ENCODE data around the gene DAB2IP. TPM values are rescaled to one million over a fixed set of nuclear protein-coding genes. Genes with fewer than 3 reads are reported as not detected.

Gene DAB2IP
- total RNA-seq, 2 donors from 2014 or later = 0.07 to 0.53 TPM

DNA sequence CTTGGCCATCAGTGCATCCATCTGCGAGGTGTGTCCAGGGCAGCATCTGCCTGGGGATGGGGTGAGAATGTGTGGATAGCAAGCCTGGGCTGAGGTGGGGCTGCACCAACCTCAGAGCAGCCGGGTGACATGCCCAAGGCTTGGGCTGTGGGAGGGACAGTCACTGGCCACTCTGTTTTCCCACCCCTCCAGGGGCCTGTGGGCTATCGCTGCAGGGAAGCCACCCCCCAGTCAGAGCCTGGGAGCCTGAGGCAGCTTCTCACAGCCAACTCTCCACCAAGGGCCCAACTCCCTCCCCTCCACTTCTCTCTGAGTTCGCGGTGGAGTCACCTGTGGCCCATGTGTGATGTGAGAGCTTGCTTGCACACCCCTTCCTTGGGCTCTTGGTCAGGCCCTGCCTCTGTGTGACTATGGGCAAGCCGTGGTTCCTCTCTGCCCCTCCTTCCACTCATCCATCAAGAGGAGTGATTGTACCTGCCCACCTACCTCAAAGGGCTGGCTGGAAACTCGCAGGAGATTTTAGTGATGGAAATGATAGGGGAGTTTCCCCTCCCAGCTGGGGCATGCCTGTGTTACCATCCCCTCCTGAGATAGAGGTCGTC lies 54.8 kb downstream of the DAB2IP start:
- no peaks in the 10 kb centered on the region for H3K9me3 Mint-ChIP-seq
- H3K4me3 Mint-ChIP-seq = no peak overlapping the region
- no peak for ATAC-seq

DNA sequence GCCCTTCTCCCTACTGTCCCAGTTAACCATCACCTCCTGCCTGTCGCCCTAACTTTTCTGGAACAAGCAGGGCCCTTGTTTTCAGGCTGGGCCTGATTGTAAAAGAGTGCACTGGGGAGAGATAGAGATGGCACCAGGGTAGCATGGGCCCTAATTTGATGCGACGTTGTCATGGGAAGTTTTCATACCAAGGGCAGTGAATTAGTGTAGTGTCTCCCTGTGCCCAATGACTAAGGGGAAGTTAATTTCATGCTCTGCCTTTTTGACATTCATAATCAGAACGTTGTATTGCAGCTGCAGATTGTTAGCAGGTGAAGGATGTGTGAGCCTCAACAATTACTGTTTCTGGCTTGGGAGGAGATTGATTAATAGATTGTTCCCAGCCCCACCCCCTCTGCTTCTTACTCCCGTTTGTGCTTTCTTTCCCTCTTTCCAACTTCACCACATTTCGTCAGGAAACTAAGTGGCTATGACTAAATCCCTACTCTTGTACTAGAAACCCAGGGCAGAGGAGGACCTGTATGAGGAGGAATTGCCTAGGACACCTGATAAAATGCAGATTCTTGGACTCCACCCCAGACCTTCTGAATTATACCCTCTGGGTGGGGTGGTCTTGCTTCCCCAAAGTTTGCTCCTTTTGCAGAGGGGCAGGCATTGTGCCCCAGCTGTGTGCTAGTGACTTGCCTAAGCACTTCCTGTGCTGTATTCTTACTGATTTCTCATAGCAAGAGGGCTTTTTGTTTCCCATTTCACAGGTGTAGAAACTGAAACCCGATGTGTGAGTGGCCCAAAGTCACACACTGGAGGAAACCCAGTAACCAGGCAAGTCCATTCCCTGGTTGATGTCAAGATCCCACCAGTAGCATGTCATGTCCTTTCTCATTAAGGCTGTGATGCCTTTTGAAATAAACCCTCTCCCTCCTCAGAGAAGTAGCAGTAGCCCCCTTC lies 56.3 kb downstream of the DAB2IP start:
- ATAC-seq = peak; percentile 71 to 79
- Mint-ChIP-seq H3K27ac (peak overlapping the region in 1 of 2 donors; percentile 39), H3K27me3 (peaks cover 0 to 4% of the 10 kb centered on the region in 2 donors), H3K4me1 (ENCODE audit: low read depth in 2 of 2) (peaks cover 9 to 14% of the 10 kb centered on the region in 2 donors), H3K9me3 (no peaks in the 10 kb centered on the region), H3K4me3 (peak overlapping the region; percentile 40), H3K36me3 (no peaks in the 10 kb centered on the region)
- no peak for DNase-seq (ENCODE audit: low spot score)

More for the DNA sequence above, 54.8 kb downstream of the DAB2IP start:
- H3K36me3 Mint-ChIP-seq = no peaks in the 10 kb centered on the region
- H3K4me1 Mint-ChIP-seq (ENCODE audit: low read depth in 2 of 2) = peaks cover 9 to 14% of the 10 kb centered on the region in 2 donors
- H3K27ac Mint-ChIP-seq = no peak overlapping the region
- no peak for DNase-seq (ENCODE audit: low spot score)
- H3K27me3 Mint-ChIP-seq = peaks cover 5 to 12% of the 10 kb centered on the region in 2 donors

DNA sequence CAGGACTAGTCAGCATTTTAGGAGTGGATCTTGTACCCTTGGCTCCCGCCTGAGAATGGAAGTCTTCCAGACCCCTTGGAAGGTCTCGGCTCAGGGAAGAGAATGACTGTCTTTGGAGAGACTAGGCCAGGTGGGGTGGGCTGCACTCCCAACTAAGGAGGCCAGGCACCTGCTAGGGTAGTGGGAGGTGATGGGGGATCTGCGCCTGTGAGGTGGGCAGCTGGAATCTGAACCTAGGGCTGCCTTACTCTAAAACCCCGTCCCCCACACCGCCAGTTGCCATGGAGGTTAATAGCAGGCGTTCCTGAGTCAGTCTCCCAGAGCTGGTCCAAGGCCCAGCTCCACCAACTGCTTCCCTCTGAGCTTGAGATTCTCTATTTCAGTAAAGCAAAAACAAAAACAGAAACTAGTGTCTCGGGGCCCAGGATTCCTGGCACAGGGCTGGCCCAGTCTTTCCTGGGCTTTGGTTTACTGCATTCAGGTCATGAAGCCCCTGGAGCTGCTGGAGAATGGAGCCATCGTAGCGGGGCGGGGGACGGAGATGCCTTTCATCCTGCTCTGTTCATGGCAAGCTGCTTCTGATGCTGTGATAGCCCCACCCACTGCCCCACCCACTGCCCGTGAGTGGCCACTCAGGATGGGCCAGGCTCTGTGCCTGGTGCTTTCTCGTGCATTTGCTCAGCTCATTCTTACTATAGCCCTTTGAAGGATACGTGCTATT lies 57.5 kb downstream of the DAB2IP start:
- ATAC-seq (no peak), DNase-seq (ENCODE audit: low spot score) (no peak)
- no peak overlapping the region for H3K27ac Mint-ChIP-seq
- no peaks in the 10 kb centered on the region for H3K9me3 Mint-ChIP-seq
- H3K4me3 Mint-ChIP-seq = no peak overlapping the region
- H3K36me3 Mint-ChIP-seq = no peaks in the 10 kb centered on the region
- H3K27me3 Mint-ChIP-seq = no peaks in the 10 kb centered on the region
- peaks cover 9 to 14% of the 10 kb centered on the region in 2 donors for H3K4me1 Mint-ChIP-seq (ENCODE audit: low read depth in 2 of 2)

DNA sequence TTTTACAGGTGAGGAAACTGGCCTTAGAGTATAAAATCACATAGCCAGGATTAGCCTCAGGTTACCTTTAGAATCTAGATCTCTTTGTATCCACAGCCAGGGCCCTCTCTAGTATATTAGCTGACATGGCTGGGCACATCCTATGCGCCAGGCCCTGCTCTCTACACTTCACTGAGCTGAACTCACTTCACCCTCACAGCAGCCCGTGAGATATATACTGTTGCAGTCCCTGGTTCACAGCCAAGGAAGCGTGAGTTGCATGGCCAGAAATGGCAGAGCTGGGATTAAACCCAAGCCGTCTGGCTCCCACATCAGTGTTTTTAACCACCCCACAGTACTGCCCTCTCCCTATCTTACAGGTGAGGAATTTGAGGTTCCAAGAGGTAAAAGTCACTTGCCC lies 58.4 kb downstream of the DAB2IP start:
- ATAC-seq = no peak
- Mint-ChIP-seq H3K4me3 (no peak overlapping the region), H3K27me3 (no peaks in the 10 kb centered on the region), H3K9me3 (no peaks in the 10 kb centered on the region), H3K36me3 (no peaks in the 10 kb centered on the region), H3K4me1 (ENCODE audit: low read depth in 2 of 2) (peaks cover 9 to 14% of the 10 kb centered on the region in 2 donors), H3K27ac (no peak overlapping the region)
- no peak for DNase-seq (ENCODE audit: low spot score)

DNA sequence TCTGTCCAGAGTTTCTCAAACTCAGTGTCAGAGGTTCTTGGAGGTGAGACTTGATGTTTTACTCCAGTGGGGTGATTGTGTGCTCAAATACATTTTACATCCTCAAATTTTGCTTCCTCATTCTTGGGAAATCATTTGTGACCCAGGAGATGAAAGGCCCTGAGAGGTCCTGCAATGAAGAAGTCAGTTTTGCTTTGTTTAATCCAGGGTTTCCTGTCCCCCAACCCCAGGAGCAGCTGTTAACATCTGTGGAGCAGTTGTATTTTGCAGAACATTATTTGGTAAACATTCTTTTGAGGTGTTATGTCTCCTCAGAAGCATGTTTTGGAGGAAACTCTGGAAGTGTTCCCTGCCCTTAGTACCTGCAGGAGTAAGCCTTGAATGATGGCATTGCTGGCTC lies 59.8 kb downstream of the DAB2IP start:
- no peak overlapping the region for H3K4me3 Mint-ChIP-seq
- DNase-seq (ENCODE audit: low spot score) (no peak), ATAC-seq (no peak)
- H3K27me3 Mint-ChIP-seq = no peaks in the 10 kb centered on the region
- no peaks in the 10 kb centered on the region for H3K9me3 Mint-ChIP-seq
- peaks cover 9 to 14% of the 10 kb centered on the region in 2 donors for H3K4me1 Mint-ChIP-seq (ENCODE audit: low read depth in 2 of 2)
- H3K36me3 Mint-ChIP-seq = no peaks in the 10 kb centered on the region
- no peak overlapping the region for H3K27ac Mint-ChIP-seq

DNA sequence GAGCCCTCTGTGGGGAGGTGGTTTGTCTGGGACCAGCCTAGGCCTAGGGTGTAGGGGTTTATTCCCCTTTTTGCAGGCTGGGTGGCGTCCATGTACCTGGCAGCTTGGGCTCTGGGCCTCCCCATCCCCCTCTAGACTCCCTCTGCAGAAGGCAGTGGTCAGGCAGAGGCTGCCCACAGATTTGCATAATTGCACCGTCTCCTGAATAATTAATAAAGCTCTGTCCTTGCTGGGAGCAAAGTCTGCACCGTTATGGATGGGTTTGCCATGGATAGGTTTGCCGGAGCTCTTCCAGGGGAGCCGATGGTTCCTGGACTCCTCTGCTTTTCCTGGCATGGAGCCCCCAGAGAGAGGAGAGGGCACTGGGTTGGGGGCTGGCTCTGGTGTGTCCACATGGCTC lies 60.4 kb downstream of the DAB2IP start:
- DNase-seq (ENCODE audit: low spot score) = no peak
- no peak overlapping the region for H3K4me3 Mint-ChIP-seq
- no peak overlapping the region for H3K27ac Mint-ChIP-seq
- no peaks in the 10 kb centered on the region for H3K9me3 Mint-ChIP-seq
- no peaks in the 10 kb centered on the region for H3K36me3 Mint-ChIP-seq
- ATAC-seq = no peak
- H3K4me1 Mint-ChIP-seq (ENCODE audit: low read depth in 2 of 2) = peaks cover 9 to 14% of the 10 kb centered on the region in 2 donors
- H3K27me3 Mint-ChIP-seq = no peaks in the 10 kb centered on the region

DNA sequence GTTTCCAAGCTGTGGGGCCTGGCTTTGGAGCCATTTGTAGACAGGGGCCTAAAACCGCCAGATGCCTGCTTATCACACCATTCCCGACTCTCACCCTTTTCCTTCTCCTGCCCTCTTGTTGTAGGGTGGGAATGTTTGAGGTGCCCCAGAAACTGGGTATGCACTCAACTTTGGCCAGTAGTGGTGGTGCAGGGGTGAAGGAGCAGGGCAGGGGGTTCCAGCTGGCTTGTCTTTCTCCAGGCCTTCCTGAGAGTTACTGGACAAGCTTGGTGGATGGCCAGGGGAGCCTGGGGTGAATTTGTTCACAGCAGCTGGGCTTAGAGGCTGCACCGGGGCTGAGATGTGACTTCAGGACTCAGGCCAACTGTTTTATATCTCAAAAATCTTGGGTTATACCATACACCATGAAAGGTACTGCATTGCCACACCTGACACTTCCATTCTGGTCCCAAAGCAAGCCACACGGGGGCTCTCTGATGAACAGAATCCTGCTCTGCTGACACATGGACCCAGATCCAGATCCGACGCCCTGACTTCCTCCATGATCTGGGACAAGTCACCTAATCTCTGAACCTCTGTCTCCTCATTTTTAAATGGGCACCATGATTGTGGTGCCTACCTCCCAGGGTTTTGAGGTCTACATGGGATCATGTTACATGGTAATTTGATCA lies 62.1 kb downstream of the DAB2IP start:
- Mint-ChIP-seq H3K9me3 (no peaks in the 10 kb centered on the region), H3K4me3 (no peak overlapping the region), H3K27me3 (no peaks in the 10 kb centered on the region), H3K4me1 (ENCODE audit: low read depth in 2 of 2) (peaks cover 0 to under 1% of the 10 kb centered on the region in 2 donors), H3K36me3 (no peaks in the 10 kb centered on the region), H3K27ac (no peak overlapping the region)
- ATAC-seq = no peak
- no peak for DNase-seq (ENCODE audit: low spot score)

DNA sequence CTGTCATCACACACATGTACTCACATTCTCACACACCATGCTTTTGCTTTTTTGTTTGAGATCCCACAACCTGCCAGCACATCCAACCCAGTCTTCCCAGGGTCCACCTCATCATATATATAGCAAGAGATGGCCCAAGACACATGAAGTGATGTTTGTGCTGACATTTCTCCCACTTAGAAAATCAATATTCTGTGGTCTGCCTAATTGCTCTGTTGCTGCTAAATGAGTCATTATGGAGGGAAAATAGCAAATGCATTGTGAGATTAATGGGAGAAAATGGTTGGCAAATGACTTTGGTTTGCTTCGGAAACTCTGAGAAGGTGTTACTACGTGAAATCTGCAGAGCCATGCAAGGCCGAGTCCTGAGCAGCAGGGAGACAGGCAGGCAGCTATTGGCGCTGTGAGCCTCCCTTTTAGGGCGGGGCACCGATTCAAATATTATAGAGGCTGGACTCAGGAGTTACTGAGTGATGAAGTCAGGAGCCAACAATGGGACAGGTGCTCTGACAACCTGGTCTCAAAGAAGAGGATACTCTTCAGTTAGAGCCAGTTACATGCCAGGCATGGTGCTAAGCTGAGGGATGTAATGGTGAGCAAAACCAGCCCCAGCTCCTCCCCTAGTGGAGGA lies 62.8 kb downstream of the DAB2IP start:
- Mint-ChIP-seq H3K4me1 (ENCODE audit: low read depth in 2 of 2) (no peaks in the 10 kb centered on the region), H3K4me3 (no peak overlapping the region), H3K36me3 (no peaks in the 10 kb centered on the region), H3K9me3 (no peaks in the 10 kb centered on the region), H3K27ac (no peak overlapping the region), H3K27me3 (peaks cover 0 to 3% of the 10 kb centered on the region in 2 donors)
- ATAC-seq (no peak), DNase-seq (ENCODE audit: low spot score) (no peak)

DNA sequence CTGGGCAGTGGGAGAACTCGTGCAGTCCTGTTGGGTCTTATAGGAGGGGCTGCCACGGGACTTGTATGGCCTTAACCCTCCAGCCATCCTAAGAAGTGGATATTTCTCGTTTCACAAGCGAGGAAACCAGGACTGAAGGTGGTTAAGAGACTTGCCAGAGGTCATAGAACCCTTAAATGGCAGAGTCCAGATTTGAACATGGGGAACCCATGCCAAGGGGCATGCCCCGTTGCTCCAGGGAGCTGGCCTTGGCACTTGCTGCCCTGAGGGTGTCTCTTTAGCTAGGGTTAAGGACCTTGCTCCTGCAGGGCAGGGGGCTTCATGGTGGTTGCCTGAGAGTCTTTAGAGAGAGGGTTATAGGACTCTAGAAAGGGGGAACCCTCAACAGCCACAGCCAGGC lies 63.4 kb downstream of the DAB2IP start:
- H3K4me1 Mint-ChIP-seq (ENCODE audit: low read depth in 2 of 2) = no peaks in the 10 kb centered on the region
- H3K4me3 Mint-ChIP-seq = no peak overlapping the region
- ATAC-seq (no peak), DNase-seq (ENCODE audit: low spot score) (no peak)
- peaks cover 0 to 3% of the 10 kb centered on the region in 2 donors for H3K27me3 Mint-ChIP-seq
- H3K36me3 Mint-ChIP-seq = no peaks in the 10 kb centered on the region
- H3K9me3 Mint-ChIP-seq = no peaks in the 10 kb centered on the region
- H3K27ac Mint-ChIP-seq = no peak overlapping the region

DNA sequence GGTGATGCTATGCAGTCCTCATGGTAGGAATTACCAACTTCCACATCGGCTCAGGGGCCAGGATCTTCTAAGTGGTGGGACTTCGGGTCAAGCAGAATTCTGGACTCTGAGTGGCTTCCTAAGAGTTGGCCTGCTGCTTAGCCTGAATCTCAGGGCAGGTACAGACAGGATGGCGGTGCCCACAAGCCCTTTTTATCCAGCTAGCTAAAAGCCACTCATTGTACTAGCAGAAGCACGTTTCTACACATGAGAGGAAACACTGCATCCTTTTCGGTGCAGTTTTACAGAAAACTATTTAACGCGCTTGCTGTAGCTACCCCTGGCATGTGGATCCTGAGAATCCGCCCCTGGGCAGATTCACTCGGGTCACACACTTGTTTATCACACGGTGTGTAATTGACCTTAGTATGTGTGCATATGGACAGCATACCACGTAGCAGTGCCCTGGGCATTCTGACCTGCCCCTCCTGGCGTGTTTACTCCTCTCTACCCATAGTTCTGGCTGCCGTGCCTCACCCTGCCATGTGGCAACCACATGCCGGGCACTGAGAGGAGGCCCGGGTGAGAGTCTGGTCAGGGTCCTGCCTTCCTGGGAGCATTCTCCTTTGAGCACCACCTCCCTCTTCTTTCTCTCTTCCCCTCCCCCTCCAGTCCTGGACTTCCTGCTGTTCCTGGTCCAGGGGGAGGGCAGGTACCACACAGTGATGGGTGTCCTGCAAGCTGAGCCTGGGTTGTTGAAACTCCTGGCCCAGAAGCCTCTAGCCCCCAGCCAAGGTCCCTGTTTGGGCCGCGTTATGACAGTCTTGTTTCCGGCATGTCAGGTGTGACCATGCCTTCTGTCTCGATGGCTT lies 65.9 kb downstream of the DAB2IP start:
- no peaks in the 10 kb centered on the region for H3K4me1 Mint-ChIP-seq (ENCODE audit: low read depth in 2 of 2)
- ATAC-seq = no peak
- H3K36me3 Mint-ChIP-seq = no peaks in the 10 kb centered on the region
- no peaks in the 10 kb centered on the region for H3K9me3 Mint-ChIP-seq
- no peak overlapping the region for H3K27ac Mint-ChIP-seq
- no peak for DNase-seq (ENCODE audit: low spot score)
- H3K27me3 Mint-ChIP-seq = peaks cover 0 to 3% of the 10 kb centered on the region in 2 donors
- H3K4me3 Mint-ChIP-seq = no peak overlapping the region

DNA sequence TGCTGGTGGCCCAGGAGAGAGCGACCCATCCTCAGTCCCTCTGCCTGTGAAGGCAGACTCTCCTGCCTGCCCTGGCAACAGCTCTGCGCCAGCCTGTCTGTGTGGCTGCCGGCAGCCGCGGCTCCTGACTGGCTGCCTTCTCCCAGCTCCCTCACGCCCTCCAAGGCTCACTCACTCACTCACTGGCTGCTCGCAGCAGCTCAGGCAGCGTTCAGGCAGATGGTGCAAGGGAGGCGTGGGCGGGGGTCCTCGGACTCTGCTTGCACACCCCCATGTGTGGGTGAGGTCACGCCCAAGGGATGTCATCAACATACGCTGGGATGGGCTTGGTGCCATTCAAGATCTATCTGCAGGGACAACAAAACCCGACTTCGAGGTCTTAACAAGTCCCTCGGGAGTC lies 66.7 kb downstream of the DAB2IP start:
- no peak overlapping the region for H3K27ac Mint-ChIP-seq
- H3K4me1 Mint-ChIP-seq (ENCODE audit: low read depth in 2 of 2) = no peaks in the 10 kb centered on the region
- H3K9me3 Mint-ChIP-seq = no peaks in the 10 kb centered on the region
- DNase-seq (ENCODE audit: low spot score) (no peak), ATAC-seq (no peak)
- H3K4me3 Mint-ChIP-seq = no peak overlapping the region
- no peaks in the 10 kb centered on the region for H3K36me3 Mint-ChIP-seq
- H3K27me3 Mint-ChIP-seq = peaks cover 0 to 3% of the 10 kb centered on the region in 2 donors

DNA sequence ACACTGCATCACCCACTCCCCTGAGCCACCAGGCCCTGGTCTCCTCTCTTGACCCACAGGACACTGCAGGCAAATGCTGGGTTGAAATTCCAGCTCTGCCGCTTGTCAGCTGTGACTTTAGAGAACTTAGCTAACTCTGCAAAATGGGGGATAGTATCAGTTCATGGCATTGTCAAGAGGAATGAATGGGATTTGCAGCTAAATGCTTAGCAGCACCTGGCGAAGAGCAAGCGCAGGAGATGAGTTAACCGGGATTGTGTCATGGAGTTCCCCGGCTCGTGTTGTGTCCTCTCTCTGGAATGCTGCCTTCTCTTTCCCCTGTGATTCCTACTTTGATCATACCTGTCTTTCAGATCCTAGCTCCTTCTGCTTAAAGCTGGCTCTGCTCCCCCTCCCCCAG lies 67.1 kb downstream of the DAB2IP start:
- Mint-ChIP-seq H3K9me3 (no peaks in the 10 kb centered on the region), H3K4me3 (no peak overlapping the region), H3K4me1 (ENCODE audit: low read depth in 2 of 2) (no peaks in the 10 kb centered on the region), H3K27me3 (peaks cover 0 to 3% of the 10 kb centered on the region in 2 donors), H3K27ac (no peak overlapping the region), H3K36me3 (no peaks in the 10 kb centered on the region)
- no peak for DNase-seq (ENCODE audit: low spot score)
- ATAC-seq = no peak
